ENCODE data around the gene KLRB1. TPM values are rescaled to one million over a fixed set of nuclear protein-coding genes. Genes with fewer than 3 reads are reported as not detected.
"Not testable (repeated sequence)": the region's sequence is repeated elsewhere in the genome, so short reads cannot be mapped to it uniquely, and the experiment has no call there.

Gene KLRB1
- total RNA-seq, 1 experiment from 2014 or later, result not detected

- TF ChIP-seq, protein P1, sequence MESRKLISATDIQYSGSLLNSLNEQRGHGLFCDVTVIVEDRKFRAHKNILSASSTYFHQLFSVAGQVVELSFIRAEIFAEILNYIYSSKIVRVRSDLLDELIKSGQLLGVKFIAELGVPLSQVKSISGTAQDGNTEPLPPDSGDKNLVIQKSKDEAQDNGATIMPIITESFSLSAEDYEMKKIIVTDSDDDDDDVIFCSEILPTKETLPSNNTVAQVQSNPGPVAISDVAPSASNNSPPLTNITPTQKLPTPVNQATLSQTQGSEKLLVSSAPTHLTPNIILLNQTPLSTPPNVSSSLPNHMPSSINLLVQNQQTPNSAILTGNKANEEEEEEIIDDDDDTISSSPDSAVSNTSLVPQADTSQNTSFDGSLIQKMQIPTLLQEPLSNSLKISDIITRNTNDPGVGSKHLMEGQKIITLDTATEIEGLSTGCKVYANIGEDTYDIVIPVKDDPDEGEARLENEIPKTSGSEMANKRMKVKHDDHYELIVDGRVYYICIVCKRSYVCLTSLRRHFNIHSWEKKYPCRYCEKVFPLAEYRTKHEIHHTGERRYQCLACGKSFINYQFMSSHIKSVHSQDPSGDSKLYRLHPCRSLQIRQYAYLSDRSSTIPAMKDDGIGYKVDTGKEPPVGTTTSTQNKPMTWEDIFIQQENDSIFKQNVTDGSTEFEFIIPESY (IDR thresholded peaks at IDR 0.05; ENCODE audit: extremely low read depth, insufficient replicate concordance, low read length), result no peak
- TF ChIP-seq TCF7L2 (IDR thresholded peaks at IDR 0.05; ENCODE audit: borderline replicate concordance, extremely low read depth, insufficient read depth, insufficient read length) (no peak), JUND (IDR thresholded peaks at IDR 0.05) (no peak), EGR1 (IDR thresholded peaks at IDR 0.05; ENCODE audit: low read depth) (no peak), SRF (IDR thresholded peaks at IDR 0.05; ENCODE audit: low read depth) (no peak)
Observed at GRCh38 chr12:9588749-9589148, 19.0 kb downstream of the KLRB1 start (continued).

DNA sequence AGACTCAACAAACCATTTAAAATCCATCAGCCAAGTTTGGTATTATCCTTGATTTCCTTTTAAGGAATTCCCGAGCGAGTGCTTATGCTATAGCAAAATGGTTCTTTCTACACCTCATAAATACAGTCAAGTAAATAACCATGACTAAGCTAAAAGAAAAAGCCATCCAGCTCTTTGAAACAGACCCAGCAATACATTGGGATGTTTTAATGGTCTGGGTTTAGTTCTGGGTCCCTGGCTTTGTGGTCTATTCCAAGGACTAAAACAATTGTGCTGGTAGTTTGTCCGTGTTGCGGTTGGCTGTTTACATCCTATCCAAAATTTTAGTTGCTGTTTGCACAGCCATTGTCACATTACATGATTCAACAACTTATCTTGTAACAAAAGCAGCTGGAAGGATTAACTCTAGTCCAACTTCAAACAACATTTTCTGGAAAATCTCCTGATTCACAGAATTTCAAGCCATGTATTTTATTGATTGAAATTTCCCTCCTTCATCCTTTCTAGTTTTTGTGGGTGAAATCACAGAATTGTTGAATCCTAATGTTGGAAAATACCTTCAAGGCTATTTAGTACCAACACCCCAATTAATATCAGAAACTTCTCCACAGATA lies 19.6 kb downstream of the KLRB1 start:
- Histone ChIP-seq H3K4me3 (replicated peaks in 1 of 2; ENCODE audit: low read depth in 1 of 2, low read length in 2 of 2) (no peak overlapping the region), H3K9me3 (ENCODE audit: control insufficient read depth in 1 of 2, insufficient read depth in 1 of 2, low read depth in 1 of 2, low read length in 2 of 2) (no peaks in the 10 kb centered on the region), H3K9me2 (ENCODE audit: insufficient read depth) (no peaks in the 10 kb centered on the region), H3K4me1 (ENCODE audit: control insufficient read depth in 1 of 2, insufficient read depth in 2 of 2, low read length in 2 of 2) (no peaks in the 10 kb centered on the region), H3K36me3 (ENCODE audit: control insufficient read depth in 1 of 2, insufficient read depth in 2 of 2, low read length in 2 of 2) (no peaks in the 10 kb centered on the region), H3K79me2 (ENCODE audit: insufficient read depth, low read length) (no peaks in the 10 kb centered on the region), H3K27ac (ENCODE audit: low read depth, low read length) (no peak overlapping the region), H3K9ac (ENCODE audit: low read length) (no peak overlapping the region), H2AFZ (ENCODE audit: low read depth, low read length, poor library complexity, severe bottlenecking) (no peak overlapping the region), H4K20me1 (ENCODE audit: insufficient read depth) (no peaks in the 10 kb centered on the region), H3K27me3 (ENCODE audit: insufficient read depth, low read length) (no peaks in the 10 kb centered on the region), H3K4me2 (ENCODE audit: low read length) (no peak overlapping the region)
- TF ChIP-seq EGR1 (IDR thresholded peaks at IDR 0.05; ENCODE audit: low read depth), result no peak
- TF ChIP-seq, protein P2, sequence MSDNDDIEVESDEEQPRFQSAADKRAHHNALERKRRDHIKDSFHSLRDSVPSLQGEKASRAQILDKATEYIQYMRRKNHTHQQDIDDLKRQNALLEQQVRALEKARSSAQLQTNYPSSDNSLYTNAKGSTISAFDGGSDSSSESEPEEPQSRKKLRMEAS (IDR thresholded peaks at IDR 0.05), result no peak
- TF ChIP-seq, protein P1 (IDR thresholded peaks at IDR 0.05; ENCODE audit: extremely low read depth, insufficient replicate concordance, low read length), result no peak
- TF ChIP-seq CTCF (IDR thresholded peaks at IDR 0.05 in 2 of 3, conservative IDR thresholded peaks at IDR 0.05 in 1 of 3; ENCODE audit: borderline replicate concordance in 1 of 3, insufficient read depth in 1 of 3, low read depth in 2 of 3, low read length in 2 of 3), result no peak
- CTCF ChIA-PET, result no interaction called here
- no peak for DNase-seq (ENCODE audit: low read depth, low spot score)
- POLR2A ChIA-PET, result no interaction called here
- RAD21 ChIA-PET (ENCODE audit: low non-redundant PET in 1 of 2, low total read pairs in 2 of 2, uncharacterized antibody in 2 of 2, unreplicated experiment in 2 of 2), result no interaction called here
- BruUV-seq (replicated peaks), result no TSS peak
- no peak for ATAC-seq
- intact Hi-C loops (cut with micrococcal nuclease), result loop anchor here (5.0 kb wide), 1 partner anchor 111 kb away; no protein-coding TSS in a partner anchor

GRCh38 chr12:9577729-9578128 lies 30.0 kb downstream of the KLRB1 start:
- RAD21 ChIA-PET (ENCODE audit: low non-redundant PET in 1 of 2, low total read pairs in 2 of 2, uncharacterized antibody in 2 of 2, unreplicated experiment in 2 of 2); H3K27me3 ChIP-seq (ENCODE audit: insufficient read depth, low read length); H3K9ac ChIP-seq (ENCODE audit: low read length); ATAC-seq; CTCF ChIA-PET; H3K27ac ChIP-seq (ENCODE audit: low read depth, low read length); H4K20me1 ChIP-seq (ENCODE audit: insufficient read depth); POLR2A ChIA-PET; H2AFZ ChIP-seq (ENCODE audit: low read depth, low read length, poor library complexity, severe bottlenecking); H3K4me2 ChIP-seq (ENCODE audit: low read length); intact Hi-C loops (cut with micrococcal nuclease); DNase-seq (ENCODE audit: low read depth, low spot score); H3K36me3 ChIP-seq (ENCODE audit: control insufficient read depth in 1 of 2, insufficient read depth in 2 of 2, low read length in 2 of 2); H3K9me2 ChIP-seq (ENCODE audit: insufficient read depth); BruUV-seq (replicated peaks); H3K79me2 ChIP-seq (ENCODE audit: insufficient read depth, low read length); H3K9me3 ChIP-seq (ENCODE audit: control insufficient read depth in 1 of 2, insufficient read depth in 1 of 2, low read depth in 1 of 2, low read length in 2 of 2); H3K4me1 ChIP-seq (ENCODE audit: control insufficient read depth in 1 of 2, insufficient read depth in 2 of 2, low read length in 2 of 2); H3K4me3 ChIP-seq (replicated peaks in 1 of 2; ENCODE audit: low read depth in 1 of 2, low read length in 2 of 2): not testable (repeated sequence)

All from HCT116 (cell line).